ENCODE data around the gene TBC1D10A.

- no peak for TF ChIP-seq CSDC2 (CRISPR knock-in tag; IDR thresholded peaks at IDR 0.05)
- TF ChIP-seq ZNF70 (CRISPR knock-in tag; IDR thresholded peaks at IDR 0.05), result no peak
- no peak for TF ChIP-seq ZFP3 (CRISPR knock-in tag; IDR thresholded peaks at IDR 0.05)
- TF ChIP-seq TOX (CRISPR knock-in tag; IDR thresholded peaks at IDR 0.05; ENCODE audit: borderline replicate concordance), result no peak
- no peak for TF ChIP-seq RARB (CRISPR knock-in tag; IDR thresholded peaks at IDR 0.05)
- no peak for TF ChIP-seq PATZ1 (CRISPR knock-in tag; IDR thresholded peaks at IDR 0.05; ENCODE audit: borderline replicate concordance)
- TF ChIP-seq SNAI2 (CRISPR knock-in tag; IDR thresholded peaks at IDR 0.05), result no peak
- TF ChIP-seq ARNTL (CRISPR knock-in tag; IDR thresholded peaks at IDR 0.05; ENCODE audit: borderline replicate concordance, low read depth), result no peak
- TF ChIP-seq CREB5 (CRISPR knock-in tag; IDR thresholded peaks at IDR 0.05; ENCODE audit: low read depth), result no peak
- no peak for TF ChIP-seq ZFP30 (CRISPR knock-in tag; IDR thresholded peaks at IDR 0.05)
- no peak for TF ChIP-seq TCF4 (CRISPR knock-in tag; IDR thresholded peaks at IDR 0.05; ENCODE audit: borderline replicate concordance)
- TF ChIP-seq GLIS3 (CRISPR knock-in tag; IDR thresholded peaks at IDR 0.05), result no peak
- TF ChIP-seq PPARA (CRISPR knock-in tag; IDR thresholded peaks at IDR 0.05; ENCODE audit: borderline replicate concordance), result no peak
- no peak for TF ChIP-seq ZNF8 (CRISPR knock-in tag; IDR thresholded peaks at IDR 0.05)
These were observed 53.8 kb downstream of the TBC1D10A start for GRCh38 chr22:30272781-30273601.
